Activated CD4-positive, alpha-beta T cell treated with anti-CD3 and anti-CD28 coated beads, Interleukin-2, Interleukin-4, amounts not matched to agents 100 ng/mL and 50 ng/mL, durations not matched to agents 16 hours and 8 hours (primary cell): ENCODE data around the gene CNBD2.
"Not testable (repeated sequence)": the region's sequence is repeated elsewhere in the genome, so short reads cannot be mapped to it uniquely, and the experiment has no call there.

Source experiments
- DNase-seq: peaks from one replicate; pipeline ENCODE4 v3.0.0-alpha.2; 2020; ENCODE audit warnings: low spot score

Gene CNBD2

DNA sequence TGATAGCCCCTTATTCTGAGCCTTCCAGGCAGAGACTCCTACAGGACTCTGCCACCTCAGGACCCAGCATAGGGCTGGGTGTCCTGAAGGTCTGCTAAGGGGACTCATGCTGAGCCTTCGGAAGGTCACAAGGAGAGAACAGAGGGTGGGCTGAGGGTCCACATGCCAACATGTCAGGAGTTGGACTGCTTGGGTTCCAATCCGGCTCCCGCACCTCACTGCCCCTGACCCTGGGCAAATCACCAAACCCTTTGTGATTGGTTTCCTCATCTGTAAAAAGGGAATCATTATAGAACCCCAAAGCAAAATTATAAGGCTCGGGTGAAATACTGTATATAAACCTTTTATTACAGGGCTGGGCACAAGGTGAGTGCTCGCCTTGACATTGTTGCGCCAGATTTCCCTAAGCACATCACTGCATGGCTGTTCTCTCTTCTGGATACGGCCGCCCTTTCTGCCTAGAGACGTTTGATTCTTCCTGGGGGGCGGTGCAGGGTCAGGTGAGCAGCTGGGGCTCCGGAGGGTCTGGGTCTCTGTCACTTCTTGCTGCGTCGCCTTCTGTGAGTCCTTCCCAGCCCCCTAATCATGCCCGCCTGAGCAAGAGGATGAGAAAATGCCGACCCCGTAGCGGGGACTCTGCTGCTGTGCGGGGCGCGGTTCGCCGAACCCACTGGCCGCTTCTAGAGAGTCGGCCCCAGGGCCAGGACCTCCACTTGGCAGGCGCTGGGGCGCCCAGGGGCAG is 95.7 kb downstream of the CNBD2 start:
- DNase-seq: no peak

- DNase-seq: peak; percentile 90
These were observed 96.5 kb downstream of the CNBD2 start for GRCh38 chr20:36064658-36065426.

DNA sequence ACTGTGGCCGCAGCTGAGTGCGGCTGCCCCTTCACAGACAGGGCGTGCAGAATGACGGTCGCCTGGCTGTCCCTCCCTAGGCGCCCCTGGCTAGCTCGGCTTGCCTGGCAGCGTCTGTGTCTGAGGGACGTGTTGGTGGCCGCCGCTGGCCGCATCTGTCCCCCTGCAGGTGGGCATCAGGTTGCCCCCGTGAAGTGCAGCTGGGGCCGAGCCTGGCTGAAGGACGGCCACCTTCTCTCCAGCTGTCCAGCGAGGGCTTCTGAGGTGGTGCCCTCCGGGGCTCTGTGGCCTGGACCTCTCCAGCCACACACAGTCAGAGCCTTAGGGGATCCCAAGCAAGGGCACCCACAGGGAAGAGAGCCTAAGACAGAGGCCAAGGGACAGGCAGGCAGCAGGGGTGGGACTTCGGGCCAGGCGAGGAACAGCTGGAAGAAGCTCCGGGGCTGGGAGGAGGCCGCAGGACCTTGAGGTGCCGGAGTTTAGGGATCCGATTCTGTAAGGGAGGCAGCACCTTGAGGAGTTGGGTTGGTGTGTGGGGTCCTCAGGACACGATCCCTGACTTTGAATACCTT is 97.1 kb downstream of the CNBD2 start:
- DNase-seq: no peak

DNA sequence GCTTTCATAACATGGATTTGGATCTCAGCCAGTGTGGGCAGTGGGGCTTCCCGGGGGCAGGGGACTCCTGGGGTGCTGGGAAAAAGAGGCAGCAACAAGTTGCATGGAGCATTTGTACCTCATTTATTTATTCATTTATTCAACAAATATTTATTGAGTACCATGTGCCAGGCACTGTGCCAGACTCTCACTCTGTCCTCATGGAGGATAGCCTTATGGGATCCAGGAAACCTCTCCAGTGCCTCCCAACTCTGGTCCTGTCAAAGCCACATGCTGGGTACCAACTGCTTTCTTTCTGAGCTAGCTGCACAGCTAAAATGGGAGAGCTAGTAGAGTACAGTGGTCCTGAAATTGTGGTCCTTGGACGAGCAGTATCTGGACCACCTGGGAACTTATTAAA is 98.4 kb downstream of the CNBD2 start:
- DNase-seq: no peak

DNA sequence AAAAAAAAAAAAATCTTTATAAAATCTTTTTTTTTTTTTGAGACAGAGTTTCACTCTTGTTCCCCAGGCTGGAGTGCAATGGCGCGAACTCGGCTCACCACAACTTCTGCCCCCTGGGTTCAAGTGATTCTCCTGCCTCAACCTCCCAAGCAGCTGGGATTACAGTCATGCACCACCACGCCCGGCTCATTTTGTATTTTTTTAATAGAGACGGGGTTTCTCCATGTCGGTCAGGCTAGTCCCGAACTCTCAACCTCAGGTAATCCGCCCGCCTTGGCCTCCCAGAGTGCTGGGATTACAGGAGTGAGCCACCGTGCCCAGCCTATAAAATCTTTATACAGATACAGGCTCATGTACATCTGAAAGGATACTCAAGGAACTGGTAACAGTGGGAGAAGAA is 100.1 kb downstream of the CNBD2 start:
- DNase-seq: not testable (repeated sequence)

DNA sequence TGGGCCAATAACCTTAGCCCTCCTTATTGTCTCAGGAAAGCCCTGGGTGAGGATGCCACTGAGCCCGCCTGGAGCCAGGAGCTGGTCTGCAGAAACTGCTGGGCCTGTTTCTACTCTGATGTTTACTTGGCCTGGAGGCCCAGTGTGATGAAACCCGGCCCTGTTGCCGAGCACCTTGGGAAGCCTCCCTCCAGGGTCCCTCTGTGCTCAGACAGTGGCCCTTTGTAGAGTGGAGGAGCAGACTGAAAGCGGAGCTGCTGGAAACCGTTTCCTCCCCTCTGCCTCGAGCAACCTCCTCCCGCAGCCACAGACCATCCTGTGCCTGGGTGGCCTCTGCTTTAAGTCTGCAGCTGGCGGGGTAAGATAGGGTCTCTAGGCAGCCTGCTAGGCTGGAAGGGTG is 102.1 kb downstream of the CNBD2 start:
- DNase-seq: no peak

DNA sequence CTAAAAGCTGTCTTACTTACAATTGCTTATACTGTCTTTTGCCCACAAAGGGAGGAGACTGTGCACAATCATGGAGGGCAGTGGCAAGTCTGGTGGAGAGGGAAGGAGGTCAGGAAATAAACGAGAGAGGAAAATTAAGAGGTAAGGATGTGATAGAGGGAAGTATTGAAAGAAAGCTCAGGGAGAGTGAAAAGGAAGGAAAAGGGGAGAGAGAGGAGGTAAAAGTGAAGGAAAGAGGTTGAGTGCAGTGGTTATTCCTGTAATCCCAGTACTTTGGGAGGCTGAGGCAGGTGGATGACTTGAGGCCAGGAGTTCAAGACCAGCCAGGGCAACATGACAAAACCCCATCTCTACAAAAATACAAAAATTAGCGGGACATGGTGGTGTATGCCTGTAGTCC is 103.5 kb downstream of the CNBD2 start:
- DNase-seq: no peak

DNA sequence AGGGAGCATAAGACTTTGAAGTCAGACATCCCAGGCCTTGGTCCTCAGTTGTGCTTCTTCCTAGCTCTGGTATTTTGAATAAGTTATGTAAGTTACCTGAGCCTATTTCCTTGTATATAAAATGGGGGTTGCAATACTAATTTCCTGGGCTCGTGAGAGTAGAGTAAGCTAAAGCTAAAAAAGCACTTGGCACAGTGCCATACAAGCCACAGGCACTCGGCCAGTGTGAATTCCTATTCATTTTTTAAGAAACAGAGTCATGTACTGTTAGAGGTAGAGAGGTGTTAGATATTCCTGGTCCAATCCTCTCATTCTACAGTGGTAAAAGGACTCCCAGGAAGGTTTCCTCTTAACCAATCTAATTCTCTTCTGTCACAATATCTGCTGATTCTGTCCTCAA is 106.6 kb downstream of the CNBD2 start:
- no peak for DNase-seq

GRCh38 chr20:36077762-36078161 is 109.4 kb downstream of the CNBD2 start:
- DNase-seq: not testable (repeated sequence)

DNA sequence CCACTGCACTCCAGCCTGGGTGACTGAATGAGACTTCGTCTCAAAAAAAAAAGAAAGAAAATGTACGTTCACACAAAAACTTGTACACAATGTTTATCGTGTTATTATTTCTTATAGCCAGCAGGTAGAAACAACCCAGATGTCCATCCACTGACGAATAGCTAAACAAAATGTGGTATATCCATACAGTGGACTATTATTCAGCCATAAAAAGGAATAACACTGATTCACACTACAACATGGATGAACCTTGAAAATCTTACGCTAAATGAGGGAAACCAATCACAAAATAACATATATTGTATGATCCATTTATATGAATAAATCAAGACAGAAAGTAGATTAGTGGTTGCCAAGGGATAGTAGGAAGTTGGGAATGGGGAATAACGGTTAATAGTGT is 111.1 kb downstream of the CNBD2 start:
- no peak for DNase-seq

DNA sequence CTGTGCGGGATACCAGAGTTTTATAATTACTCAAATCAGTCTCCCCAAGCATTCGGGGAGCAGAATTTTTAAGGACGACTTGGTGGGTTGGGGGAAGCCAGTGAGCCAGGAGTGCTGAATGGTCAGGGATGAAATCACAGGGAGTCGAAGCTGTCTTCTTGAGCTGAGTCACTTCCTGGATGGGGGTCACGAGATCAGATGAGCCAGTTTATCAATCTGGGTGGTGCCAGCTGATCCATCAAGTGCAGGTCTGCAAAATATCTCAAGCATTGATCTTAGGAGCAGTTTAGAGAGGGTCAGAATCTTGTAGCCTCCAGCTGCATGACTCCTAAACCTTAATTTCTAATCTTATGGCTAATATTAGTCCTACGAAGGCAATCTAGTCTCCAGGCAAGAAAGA is 111.6 kb downstream of the CNBD2 start:
- not testable (repeated sequence) for DNase-seq
